ENCODE results near the gene COPE.

DNA sequence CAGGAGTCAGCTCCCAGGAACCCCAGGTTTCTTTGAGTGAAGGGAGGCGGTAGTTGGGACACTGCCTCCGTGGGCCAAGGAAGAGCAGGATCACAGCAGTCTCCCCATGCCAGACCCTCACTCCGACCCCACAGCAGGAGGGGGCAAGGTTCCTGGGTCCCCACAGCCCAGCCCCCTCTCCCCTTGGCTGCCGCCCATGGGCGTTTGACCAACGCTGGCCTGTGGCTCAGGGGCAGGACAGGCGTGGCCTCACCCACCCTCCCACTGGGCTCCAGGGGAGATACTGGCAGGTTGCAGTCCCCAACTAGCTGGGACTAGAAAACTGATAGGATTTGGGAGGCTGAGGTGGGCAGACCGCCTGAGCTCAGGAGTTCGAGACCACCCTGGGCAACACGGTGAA, 9.2 kb downstream of the COPE start:
- no peak for TF ChIP-seq POLR2A (IDR thresholded peaks at IDR 0.05)
- TF ChIP-seq, protein P1, sequence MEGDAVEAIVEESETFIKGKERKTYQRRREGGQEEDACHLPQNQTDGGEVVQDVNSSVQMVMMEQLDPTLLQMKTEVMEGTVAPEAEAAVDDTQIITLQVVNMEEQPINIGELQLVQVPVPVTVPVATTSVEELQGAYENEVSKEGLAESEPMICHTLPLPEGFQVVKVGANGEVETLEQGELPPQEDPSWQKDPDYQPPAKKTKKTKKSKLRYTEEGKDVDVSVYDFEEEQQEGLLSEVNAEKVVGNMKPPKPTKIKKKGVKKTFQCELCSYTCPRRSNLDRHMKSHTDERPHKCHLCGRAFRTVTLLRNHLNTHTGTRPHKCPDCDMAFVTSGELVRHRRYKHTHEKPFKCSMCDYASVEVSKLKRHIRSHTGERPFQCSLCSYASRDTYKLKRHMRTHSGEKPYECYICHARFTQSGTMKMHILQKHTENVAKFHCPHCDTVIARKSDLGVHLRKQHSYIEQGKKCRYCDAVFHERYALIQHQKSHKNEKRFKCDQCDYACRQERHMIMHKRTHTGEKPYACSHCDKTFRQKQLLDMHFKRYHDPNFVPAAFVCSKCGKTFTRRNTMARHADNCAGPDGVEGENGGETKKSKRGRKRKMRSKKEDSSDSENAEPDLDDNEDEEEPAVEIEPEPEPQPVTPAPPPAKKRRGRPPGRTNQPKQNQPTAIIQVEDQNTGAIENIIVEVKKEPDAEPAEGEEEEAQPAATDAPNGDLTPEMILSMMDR (IDR thresholded peaks at IDR 0.05 in 4 of 5, conservative IDR thresholded peaks at IDR 0.05 in 1 of 5): no peak

Data from gastrocnemius medialis (tissue), 4 donors.